Activated naive CD4-positive, alpha-beta T cell treated with Interleukin-2 at 50 U/mL for 16 hours (primary cell): ENCODE results near the gene MXRA7.
"Not testable (repeated sequence)": the region's sequence is repeated elsewhere in the genome, so short reads cannot be mapped to it uniquely, and the experiment has no call there.

Source experiments
- DNase-seq: peaks from one replicate; pipeline ENCODE4 v3.0.0-alpha.2; 2020

MXRA7 gene

GRCh38 chr17:76735006-76735405 lies 24.2 kb upstream of the MXRA7 start:
- DNase-seq: no peak

GRCh38 chr17:76734080-76734840 lies 23.5 kb upstream of the MXRA7 start:
- peak; percentile 20 for DNase-seq

DNA sequence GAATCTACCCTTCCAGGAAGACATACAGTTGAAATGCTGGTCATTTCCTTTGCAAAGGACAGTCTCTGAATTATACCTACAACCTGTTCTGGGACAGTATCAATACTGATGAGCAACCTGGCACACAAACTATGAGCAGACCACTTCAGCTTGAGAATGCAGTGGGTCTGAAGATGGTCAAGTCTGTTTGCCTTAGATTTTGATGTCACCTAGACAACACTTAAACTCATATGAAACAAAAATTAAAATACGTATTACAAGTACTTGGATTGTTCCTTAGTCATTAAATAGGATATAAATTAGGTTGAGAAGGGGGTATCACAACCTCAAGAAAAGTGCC lies 22.8 kb upstream of the MXRA7 start:
- no peak for DNase-seq

DNA sequence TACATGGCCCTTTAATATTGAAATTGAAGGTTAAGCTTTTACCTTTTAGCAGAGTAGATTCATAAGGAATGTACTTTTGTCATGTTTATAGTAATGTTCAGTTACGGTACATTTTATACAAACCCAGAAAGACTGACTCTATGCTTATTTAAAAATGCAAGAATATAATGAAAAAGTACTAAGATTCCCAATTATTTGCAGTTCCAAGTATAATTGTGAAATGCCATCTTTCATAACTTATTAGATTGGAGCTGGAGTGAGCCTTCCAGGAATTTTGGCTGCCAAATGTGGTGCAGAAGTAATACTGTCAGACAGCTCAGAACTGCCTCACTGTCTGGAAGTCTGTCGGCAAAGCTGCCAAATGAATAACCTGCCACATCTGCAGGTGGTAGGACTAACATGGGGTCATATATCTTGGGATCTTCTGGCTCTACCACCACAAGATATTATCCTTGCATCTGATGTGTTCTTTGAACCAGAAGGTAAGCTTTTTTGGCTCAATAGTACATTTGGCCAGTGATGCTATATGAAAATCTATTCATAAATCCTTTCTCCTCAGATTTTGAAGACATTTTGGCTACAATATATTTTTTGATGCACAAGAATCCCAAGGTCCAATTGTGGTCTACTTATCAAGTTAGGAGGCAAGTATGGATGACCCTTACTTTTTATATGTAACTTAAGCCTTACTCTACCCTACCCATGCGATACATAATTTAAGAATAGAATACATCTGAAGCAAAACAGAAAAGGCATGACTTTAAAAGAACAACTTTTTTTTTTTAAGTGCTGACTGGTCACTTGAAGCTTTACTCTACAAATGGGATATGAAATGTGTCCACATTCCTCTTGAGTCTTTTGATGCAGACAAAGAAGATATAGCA lies 22.2 kb upstream of the MXRA7 start:
- no peak for DNase-seq

DNA sequence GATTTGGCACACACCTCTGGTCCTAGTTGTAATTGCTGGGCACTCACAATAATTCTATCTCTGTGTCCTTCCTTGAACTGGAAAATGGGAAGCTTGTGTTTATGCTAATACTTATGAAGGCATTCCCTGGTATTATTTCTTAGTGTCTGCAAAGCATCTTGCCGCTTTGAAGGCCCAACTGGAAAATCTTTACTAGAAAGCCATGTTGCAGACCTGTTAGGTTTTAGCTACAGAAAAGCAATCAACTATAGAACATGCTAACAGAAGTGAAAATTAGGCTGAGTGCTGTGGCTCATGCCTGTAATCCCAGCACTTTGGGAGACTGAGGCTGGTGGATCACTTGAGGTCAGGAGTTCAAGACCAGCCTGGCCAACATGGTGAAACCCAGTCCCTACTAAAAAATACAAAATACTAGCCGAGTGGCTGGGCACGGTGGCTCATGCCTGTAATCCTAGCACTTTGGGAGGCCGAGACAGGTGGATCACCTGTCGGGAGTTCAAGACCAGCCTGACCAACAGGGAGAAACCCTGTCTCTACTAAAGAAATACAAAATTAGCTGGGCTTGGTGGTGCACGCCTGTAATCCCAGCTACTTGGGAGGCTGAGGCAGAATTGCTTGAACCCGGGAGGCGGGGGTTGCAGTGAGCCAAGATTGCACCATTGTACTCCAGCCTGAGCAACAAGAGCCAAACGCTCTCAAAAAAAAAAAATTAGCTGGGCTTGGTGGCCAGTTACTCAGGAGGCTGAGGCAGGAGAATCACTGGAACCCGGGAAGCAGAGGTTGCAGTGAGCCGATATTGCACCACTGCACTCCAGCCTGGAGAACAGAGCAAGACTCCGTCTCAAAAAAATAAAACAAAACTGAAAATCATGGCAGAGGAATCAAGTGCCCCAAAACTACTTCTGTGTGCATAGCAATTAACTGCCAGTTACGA lies 21.3 kb upstream of the MXRA7 start:
- not testable (repeated sequence) for DNase-seq

DNA sequence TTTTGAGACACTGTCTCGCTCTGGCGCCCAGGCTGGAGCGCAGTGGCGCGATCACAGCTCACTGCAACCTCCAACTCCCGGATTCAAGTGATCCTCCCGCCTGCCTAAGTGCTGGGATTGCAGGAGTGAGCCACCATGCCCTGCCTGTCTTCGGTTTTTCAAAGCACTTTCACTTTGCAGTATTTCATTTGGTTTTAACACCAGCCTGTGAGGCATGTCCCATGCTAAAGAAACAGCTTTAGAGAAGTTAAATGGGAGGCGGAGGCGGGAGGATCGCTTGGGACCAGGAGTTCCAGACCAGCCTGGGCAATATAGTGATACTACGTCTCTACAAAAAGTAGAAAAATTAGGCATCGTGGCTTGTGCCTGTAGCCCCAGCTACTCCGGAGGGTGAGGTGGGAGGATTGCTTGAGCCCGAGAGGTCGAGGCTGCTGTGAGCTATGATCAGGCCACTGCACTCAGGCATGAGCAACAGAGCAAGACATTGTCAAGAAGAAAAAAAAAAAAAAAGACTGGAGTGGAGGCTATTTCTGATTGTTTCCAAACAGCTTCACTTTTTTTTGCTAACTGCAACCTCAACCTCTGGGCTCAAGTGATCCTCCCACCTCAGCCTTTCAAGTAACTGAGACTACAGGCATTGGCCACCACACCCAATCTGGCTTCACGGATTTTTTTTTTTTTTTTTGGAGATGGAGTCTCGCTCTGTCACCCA lies 17.1 kb upstream of the MXRA7 start:
- peak; percentile 20 for DNase-seq

DNA sequence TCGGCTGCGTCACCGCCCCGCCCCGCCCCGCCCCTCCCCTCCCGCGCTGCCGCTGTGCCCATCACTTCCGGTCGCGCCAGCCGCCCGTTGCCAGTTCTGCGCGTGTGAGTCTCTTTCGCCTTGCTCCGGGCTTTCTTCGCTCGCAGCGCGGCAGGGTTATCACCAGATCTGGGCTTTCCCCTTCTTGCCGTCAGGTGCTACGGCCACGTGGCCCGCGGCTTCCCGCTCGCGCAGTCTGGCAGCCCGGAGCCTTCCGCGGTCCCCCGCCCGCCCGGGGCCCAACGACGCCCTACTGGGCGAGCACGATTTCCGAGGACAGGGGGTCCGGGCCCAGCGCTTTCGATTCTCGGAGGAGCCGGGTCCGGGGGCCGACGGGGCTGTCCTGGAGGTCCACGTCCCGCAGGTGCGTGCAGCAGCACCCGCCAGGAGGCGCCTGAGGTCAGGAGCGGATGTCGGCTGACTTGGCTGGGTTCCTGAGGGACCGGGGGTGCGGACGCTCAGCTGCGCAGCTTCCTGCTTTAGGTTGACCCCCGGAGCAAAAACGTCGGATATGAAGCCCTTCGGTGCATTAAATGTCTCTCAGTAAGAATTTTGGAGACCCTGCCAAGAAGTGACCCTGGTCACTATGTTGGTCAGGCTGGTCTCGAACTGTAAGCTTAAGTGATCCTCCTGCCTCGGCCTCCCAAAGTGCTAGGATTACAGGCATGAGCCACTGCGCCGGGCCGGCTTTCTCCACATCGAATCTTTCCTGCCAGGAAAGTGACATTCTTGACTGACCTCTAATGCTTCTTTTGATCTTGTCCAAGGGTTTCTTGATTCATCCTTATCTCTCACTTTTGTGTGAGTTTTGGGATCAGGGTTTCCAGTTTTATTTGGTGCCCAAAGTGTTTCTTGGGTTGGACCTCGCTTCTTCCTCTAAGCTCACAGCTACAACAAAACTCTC lies 16.3 kb upstream of the MXRA7 start, which contains the start of gene METTL23:
Gene METTL23 (plus strand): TSS at position 64 of the 943 bp plus-strand sequence. CDS start 2,872 bp downstream, outside the sequence.
- peak; percentile 80 for DNase-seq

DNA sequence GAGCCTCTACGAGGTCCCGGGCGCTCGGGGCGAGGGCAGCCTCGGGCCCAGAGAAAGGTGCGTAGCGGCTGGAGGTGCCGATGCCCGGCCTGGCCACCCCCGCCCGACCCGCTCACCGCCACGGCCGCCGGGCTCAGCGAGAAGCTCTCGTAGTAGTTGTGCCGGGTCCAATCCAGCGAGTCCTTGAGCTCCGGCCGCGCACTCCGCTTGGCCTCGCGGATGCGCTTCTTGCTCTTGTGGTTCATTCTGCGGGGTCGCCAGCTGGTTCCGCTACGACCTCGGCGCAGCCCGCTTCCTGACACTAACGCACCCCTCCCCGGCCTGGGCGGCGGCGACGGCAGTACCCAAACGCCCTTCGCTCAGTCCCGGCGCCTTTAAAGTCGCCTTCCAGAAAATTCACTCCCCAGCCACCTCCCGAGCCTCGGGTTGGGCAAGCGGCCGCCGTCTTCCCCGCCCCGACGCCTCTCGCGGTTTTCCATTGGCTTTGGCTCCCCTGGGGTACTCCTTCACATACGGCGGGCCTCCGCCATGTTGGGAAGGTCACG lies 15.5 kb upstream of the MXRA7 start, which contains the start of gene JMJD6:
Gene JMJD6 (minus strand): TSS at position 376 of the 545 bp plus-strand sequence. CDS start 131 bp downstream, at position 245.
- peak; percentile 96 for DNase-seq

DNA sequence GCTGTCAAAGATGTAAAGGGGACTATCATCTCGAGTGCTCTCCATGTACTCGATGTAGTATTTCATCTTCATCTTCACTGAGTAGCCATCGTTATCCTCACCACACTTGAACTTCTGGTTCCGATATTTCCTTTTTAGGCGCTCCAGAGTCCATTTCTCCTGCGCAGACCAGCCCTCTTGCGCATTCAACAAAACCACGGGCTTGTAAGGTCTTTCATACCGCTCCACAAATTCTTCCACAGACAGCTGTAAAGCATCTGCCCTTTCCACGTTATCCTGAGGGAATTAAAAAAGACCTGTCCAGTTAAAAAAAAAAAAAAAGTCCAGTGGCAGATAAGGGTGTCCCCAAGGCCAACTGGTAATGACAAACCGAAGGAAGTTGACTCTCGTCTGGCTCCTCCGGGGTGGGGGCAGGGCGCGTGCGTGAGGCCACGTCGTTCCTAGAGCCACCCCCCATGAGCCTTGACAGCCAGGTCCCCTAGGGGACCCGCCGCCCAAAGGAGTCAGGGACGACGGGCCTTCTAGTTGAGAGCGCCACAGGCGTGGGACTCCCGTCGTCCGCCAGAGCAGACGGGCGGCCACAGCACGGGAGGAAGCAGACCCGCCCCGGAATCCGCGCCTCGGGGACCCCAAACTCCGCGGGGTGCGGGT lies 14.9 kb upstream of the MXRA7 start:
- peak; percentile 79 for DNase-seq

DNA sequence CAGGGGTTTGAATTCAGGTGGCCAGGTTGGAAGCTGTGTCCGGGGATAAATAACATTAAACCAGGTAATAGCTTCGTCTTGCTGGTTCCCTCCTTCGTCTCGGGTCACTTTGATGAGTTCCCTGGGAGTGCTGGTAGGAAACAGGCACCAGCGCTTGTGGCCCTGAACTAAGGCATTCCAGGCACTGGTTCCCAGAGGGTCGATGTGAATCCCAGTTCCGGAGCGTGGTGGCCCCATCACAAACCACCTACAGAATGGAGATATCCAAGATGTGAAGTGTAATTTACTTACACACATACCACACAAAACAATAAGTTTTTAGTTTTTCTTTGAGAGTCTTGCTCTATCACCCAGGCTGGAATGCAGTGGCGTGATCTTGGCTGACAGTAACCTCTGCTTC lies 13.0 kb upstream of the MXRA7 start:
- DNase-seq: no peak

DNA sequence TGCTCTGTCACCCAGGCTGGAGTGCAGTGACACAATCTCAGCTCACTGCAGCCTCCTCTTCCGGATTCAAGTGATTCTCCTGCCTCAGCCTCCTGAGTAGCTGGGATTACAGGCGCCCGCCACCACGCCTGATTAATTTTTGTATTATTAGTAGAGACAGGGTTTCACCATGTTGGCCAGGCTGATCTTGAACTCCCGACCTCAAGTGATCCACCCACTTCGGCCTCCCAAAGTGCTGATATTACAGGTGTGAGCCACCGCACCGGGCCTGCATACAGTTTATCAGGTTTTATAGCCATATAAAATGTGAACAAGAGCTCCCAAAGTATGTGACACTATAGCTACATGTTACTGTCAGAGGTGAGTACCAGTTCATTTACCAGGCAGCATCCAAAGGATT lies 12.2 kb upstream of the MXRA7 start:
- DNase-seq: not testable (repeated sequence)

GRCh38 chr17:76722279-76722678 lies 11.5 kb upstream of the MXRA7 start:
- no peak for DNase-seq

DNA sequence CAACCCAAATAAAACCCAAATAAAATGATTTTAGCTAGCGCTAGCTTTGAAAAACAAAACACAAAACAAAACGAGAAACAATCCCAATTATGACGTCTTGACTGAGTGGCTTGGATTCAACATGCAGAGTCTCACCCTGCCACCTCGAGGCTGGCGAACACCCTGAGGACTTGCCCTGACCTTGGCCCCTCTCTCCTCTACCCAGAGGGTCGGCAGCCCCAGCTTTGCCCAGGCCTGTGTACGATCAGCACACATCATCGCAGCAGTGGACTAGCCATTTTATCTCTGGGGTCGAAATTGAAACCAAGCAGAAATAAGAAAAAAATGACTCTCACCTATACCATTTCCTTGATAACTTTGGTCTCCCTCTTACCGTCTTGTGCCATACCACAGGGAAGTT lies 10.7 kb upstream of the MXRA7 start:
- no peak for DNase-seq

GRCh38 chr17:76720941-76721340 lies 10.2 kb upstream of the MXRA7 start:
- DNase-seq: no peak

- DNase-seq: no peak
Observed at GRCh38 chr17:76720211-76720610, 9.4 kb upstream of the MXRA7 start.

DNA sequence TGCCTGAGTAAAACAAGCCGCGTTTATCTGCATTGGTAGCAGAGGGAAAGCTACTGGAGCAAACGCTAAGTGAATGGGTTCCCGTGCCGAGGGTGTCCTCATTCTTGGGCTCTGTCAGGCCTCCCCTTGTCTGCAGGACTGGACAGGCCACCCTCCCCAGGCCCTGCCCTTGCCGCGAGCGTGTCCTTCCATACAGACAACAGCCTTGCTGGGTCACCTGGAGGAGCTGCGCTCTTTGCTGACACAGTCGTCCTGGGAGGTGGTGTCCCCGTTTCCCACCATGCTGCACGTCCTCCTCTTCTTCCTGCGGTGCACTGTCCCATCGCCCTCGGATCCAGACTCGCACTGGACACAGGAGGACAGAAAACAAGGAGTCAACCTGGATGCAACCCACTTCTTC lies 7.8 kb upstream of the MXRA7 start:
- DNase-seq: no peak

DNA sequence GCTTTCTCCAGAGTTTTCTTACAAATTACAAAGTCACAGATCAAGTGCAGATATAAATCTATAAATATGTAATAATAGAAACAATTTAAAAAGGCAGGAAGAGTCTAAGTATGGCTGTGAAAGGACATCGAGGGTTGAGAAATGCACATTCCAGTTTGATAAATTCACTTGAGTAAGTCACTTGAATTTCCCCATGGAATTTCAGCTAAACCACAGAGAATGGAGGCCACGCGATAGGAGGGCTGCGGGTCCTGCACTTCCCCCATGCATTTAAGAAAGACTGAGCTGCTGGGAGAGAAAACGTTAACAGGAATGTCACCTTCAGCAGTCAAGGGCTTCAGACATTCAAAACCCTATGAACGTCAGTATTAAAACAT lies 6.1 kb upstream of the MXRA7 start:
- DNase-seq: no peak

DNA sequence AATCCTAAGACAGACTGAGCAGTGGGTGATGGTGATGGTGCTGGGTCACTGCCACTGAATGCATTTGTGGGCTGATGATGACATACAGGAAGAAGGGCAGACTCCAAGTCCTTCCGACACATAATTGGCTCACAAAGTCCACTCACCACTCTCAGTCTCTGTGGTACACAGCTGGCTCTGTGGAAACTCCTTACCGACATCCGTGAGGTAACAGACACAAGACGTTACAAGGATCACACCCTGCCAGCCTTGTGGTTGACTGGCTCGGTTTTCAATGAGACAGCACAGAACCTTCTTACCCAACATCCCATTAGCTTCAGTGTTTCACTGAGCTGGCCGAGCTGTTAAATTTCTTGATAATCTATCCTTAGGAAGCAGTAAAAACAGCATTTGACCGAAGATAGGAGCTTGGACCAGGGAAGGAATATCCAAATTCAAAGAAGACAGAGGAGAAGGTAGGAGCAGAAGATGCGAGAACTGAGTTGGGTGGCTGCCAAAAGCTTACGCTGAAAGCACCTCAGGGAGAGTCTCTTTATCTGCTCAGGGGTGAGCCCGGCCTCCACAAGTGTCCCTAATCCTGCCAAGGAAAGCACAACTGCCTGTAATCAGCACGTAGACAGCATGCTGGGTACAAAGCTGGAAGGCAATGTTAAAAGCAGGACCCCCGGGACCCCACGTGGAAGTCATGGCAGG lies 5.5 kb upstream of the MXRA7 start:
- DNase-seq: peak; percentile 29

DNA sequence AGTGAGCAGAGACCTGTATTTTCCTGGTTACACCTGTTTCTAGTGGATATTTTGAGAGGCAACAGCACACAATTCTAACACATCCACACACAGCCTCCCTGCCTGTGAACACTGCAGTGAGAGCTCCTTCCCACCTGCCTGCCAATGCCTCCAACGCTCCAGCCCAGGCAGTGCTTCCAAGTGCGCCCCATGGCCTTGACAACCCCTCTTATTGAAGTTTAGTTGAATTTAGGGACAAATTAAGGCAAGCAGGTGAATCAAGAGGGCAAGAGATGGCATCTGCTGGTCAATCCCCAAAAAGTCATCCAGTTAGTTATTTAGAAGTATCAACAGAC lies 4.7 kb upstream of the MXRA7 start:
- DNase-seq: no peak
